Cerebellar nuclear complex (tissue), 1 donor: ENCODE data around the gene BPIFB4.

Experiments used
- DNase-seq, 2 experiments: peaks; one replicate each; lab custom pipeline; 2025; lab: John Stamatoyannopoulos, UW

The BPIFB4 gene

GRCh38 chr20:33062105-33062824 lies 17.2 kb upstream of the BPIFB4 start:
- DNase-seq, result no peak

GRCh38 chr20:33062825-33063149 lies 16.7 kb upstream of the BPIFB4 start:
- DNase-seq, result no peak

GRCh38 chr20:33063271-33063670 lies 16.2 kb upstream of the BPIFB4 start:
- DNase-seq, result no peak

- no peak for DNase-seq
Measured at GRCh38 chr20:33064572-33065287, 14.7 kb upstream of the BPIFB4 start.

GRCh38 chr20:33065785-33066184 lies 13.7 kb upstream of the BPIFB4 start:
- no peak for DNase-seq

GRCh38 chr20:33067806-33068205 lies 11.6 kb upstream of the BPIFB4 start:
- no peak for DNase-seq

GRCh38 chr20:33068251-33068939 lies 11.0 kb upstream of the BPIFB4 start:
- no peak for DNase-seq

GRCh38 chr20:33069673-33070072 lies 9.8 kb upstream of the BPIFB4 start:
- no peak for DNase-seq

GRCh38 chr20:33070111-33071053 lies 9.1 kb upstream of the BPIFB4 start:
- no peak for DNase-seq

GRCh38 chr20:33071198-33071597 lies 8.2 kb upstream of the BPIFB4 start:
- no peak for DNase-seq

- no peak for DNase-seq
Measured at GRCh38 chr20:33072362-33072761, 7.1 kb upstream of the BPIFB4 start.

- no peak for DNase-seq
Measured at GRCh38 chr20:33072813-33073212, 6.6 kb upstream of the BPIFB4 start.

- no peak for DNase-seq
Measured at GRCh38 chr20:33074675-33075074, 4.8 kb upstream of the BPIFB4 start.

- no peak for DNase-seq
Measured at GRCh38 chr20:33075281-33075680, 4.2 kb upstream of the BPIFB4 start.

- no peak for DNase-seq
Measured at GRCh38 chr20:33076662-33077372, 2.6 kb upstream of the BPIFB4 start.

GRCh38 chr20:33081411-33082154 lies 2.1 kb downstream of the BPIFB4 start:
- DNase-seq, result no peak

- no peak for DNase-seq
Measured at GRCh38 chr20:33082546-33082945, 3.1 kb downstream of the BPIFB4 start.

GRCh38 chr20:33083544-33084340 lies 4.3 kb downstream of the BPIFB4 start:
- DNase-seq, result no peak

GRCh38 chr20:33084722-33085121 lies 5.3 kb downstream of the BPIFB4 start:
- no peak for DNase-seq
